Neural cell (in vitro differentiated cells): ENCODE results near the gene GLRA2. TPM values are rescaled to one million over a fixed set of nuclear protein-coding genes. Genes with fewer than 3 reads are reported as not detected.

Source experiments
- H2AFZ ChIP-seq: fragments of 200-600, 300-800 bp; sonication (generic), shearing (Covaris generic); 2 replicates; pipeline ENCODE4 v1.6.0; 2014; ENCODE audit warnings: low read depth, mild to moderate bottlenecking, antibody characterized with exemption, low read length, moderate library complexity
- H3F3A ChIP-seq: fragments of 200-600 bp; shearing (Covaris generic); 2 replicates; pipeline ENCODE4 v1.6.1; 2016; ENCODE audit warnings: mild to moderate bottlenecking, moderate library complexity, mixed read lengths, antibody characterized with exemption, low read length; ENCODE audit not compliant: insufficient read depth, poor library complexity, severe bottlenecking
- H3K27ac ChIP-seq: fragments of 200-600, 300-800 bp; sonication (generic), shearing (Covaris generic); 2 replicates; pipeline ENCODE4 v1.5.1; 2014; ENCODE audit warnings: mild to moderate bottlenecking, low read length, moderate library complexity
- H3K27me3 ChIP-seq: fragments of 300-800, 200-600 bp; sonication (generic), shearing (Covaris generic); 2 replicates; pipeline ENCODE4 v1.6.0; 2014; ENCODE audit warnings: mild to moderate bottlenecking, low read depth, low read length, moderate library complexity; ENCODE audit not compliant: insufficient read depth
- H3K36me3 ChIP-seq: fragments of 300-800, 200-600 bp; sonication (generic), shearing (Covaris generic); 2 replicates; pipeline ENCODE4 v1.5.1; 2014; ENCODE audit warnings: mild to moderate bottlenecking, antibody characterized with exemption, low read length, moderate library complexity; ENCODE audit not compliant: insufficient read depth
- H3K4me2 ChIP-seq: fragments of 300-800, 200-600 bp; sonication (generic), shearing (Covaris generic); 2 replicates; pipeline ENCODE4 v1.6.0; 2014; ENCODE audit warnings: mild to moderate bottlenecking, low read length
- H3K4me3 ChIP-seq: fragments of 300-800, 200-600 bp; sonication (generic), shearing (Covaris generic); 2 replicates; pipeline ENCODE4 v1.5.1; 2014; ENCODE audit warnings: mild to moderate bottlenecking, low read length, moderate library complexity
- H3K79me2 ChIP-seq: fragments of 200-600 bp; shearing (Covaris generic); replicated peaks from 2 replicates; pipeline ENCODE4 v1.6.0; 2014; ENCODE audit warnings: mild to moderate bottlenecking, low read length, moderate library complexity; ENCODE audit not compliant: insufficient read depth
- H3K9ac ChIP-seq: fragments of 300-800, 200-600 bp; sonication (generic), shearing (Covaris generic); 2 replicates; pipeline ENCODE4 v1.6.1; 2016; ENCODE audit warnings: mild to moderate bottlenecking, low read length, mixed read lengths
- H3K9me2 ChIP-seq: fragments of 200-600 bp; shearing (Covaris generic); 2 replicates; pipeline ENCODE4 v1.6.1; 2016; ENCODE audit warnings: mild to moderate bottlenecking, low read length, mixed read lengths; ENCODE audit not compliant: insufficient read depth
- H3K9me3 ChIP-seq: fragments of 200-600, 300-800 bp; sonication (generic), shearing (Covaris generic); 2 replicates; pipeline ENCODE4 v1.6.1; 2016; ENCODE audit warnings: mild to moderate bottlenecking, mixed run types, low read length, moderate library complexity, mixed read lengths
- H4K20me1 ChIP-seq: fragments of 200-600 bp; shearing (Covaris generic); 2 replicates; pipeline ENCODE4 v1.6.1; 2016; ENCODE audit warnings: mild to moderate bottlenecking, mixed run types; ENCODE audit not compliant: insufficient read depth
- CTCF ChIP-seq: fragments of 450-650 bp; IDR thresholded peaks from 2 replicates; pipeline ENCODE4 v1.5.1; 2014; ENCODE audit warnings: antibody characterized with exemption, mild to moderate bottlenecking, moderate library complexity; ENCODE audit not compliant: poor library complexity, severe bottlenecking
- EP300 ChIP-seq: fragments of 450-650 bp; conservative IDR thresholded peaks from 2 replicates; pipeline ENCODE4 v1.6.1; 2014; ENCODE audit warnings: antibody characterized with exemption, mild to moderate bottlenecking, moderate library complexity; ENCODE audit not compliant: poor library complexity, severe bottlenecking
- EZH2 ChIP-seq: fragments of 200-600, 300-800 bp; shearing (Covaris generic), sonication (generic); IDR thresholded peaks from 2 replicates; pipeline ENCODE4 v1.6.1; 2014; ENCODE audit warnings: antibody characterized with exemption, low read length, borderline replicate concordance, mild to moderate bottlenecking; ENCODE audit not compliant: insufficient read depth, poor library complexity, severe bottlenecking
- MXI1 ChIP-seq: fragments of 450-650 bp; conservative IDR thresholded peaks from 2 replicates; pipeline ENCODE4 v1.6.1; 2014; ENCODE audit warnings: antibody characterized with exemption, mild to moderate bottlenecking; ENCODE audit not compliant: poor library complexity, severe bottlenecking
- POLR2AphosphoS5 ChIP-seq: IDR thresholded peaks from 2 replicates; pipeline ENCODE4 v1.6.1; 2012
- RAD21 ChIP-seq: fragments of 450-650 bp; conservative IDR thresholded peaks from 2 replicates; pipeline ENCODE4 v1.6.1; 2014; ENCODE audit warnings: antibody characterized with exemption, mild to moderate bottlenecking, moderate library complexity
- REST ChIP-seq: IDR thresholded peaks from 2 replicates; pipeline ENCODE4 v1.6.1; 2012; ENCODE audit warnings: borderline replicate concordance
- SMC3 ChIP-seq: fragments of 450-650 bp; conservative IDR thresholded peaks from 2 replicates; pipeline ENCODE4 v1.6.1; 2014; ENCODE audit warnings: antibody characterized with exemption, mild to moderate bottlenecking, moderate library complexity; ENCODE audit not compliant: poor library complexity
- TAF1 ChIP-seq: IDR thresholded peaks from 2 replicates; pipeline ENCODE4 v1.6.1; 2012; ENCODE audit warnings: low read depth
- polyA plus RNA-seq: library from polyadenylated mRNA; depleted of rRNA; stranded (reverse); fragments of >200 nt; gene quantifications from 2 replicates; pipeline ENCODE4 v1.2.3, GENCODE V29; 2014

The GLRA2 gene
- polyA plus RNA-seq, 1 donor from 2014 or later, result 18.6 TPM

- H3K27me3 ChIP-seq, result no peaks in the 10 kb centered on the region
- no peaks in the 10 kb centered on the region for H3K79me2 ChIP-seq
- H3K4me3 ChIP-seq, result no peak overlapping the region
- no peak overlapping the region for H3K4me2 ChIP-seq
- TF ChIP-seq CTCF (no peak), EZH2 (no peak), MXI1 (no peak), POLR2AphosphoS5 (no peak), EP300 (no peak), REST (no peak), SMC3 (no peak), RAD21 (no peak), TAF1 (no peak)
- H3K27ac ChIP-seq, result no peak overlapping the region
- H2AFZ ChIP-seq, result no peak overlapping the region
- H3K9me3 ChIP-seq, result no peaks in the 10 kb centered on the region
- H4K20me1 ChIP-seq, result no peaks in the 10 kb centered on the region
- no peaks in the 10 kb centered on the region for H3K36me3 ChIP-seq
- H3F3A ChIP-seq, result no peaks in the 10 kb centered on the region
- H3K9ac ChIP-seq, result no peak overlapping the region
- H3K9me2 ChIP-seq, result no peaks in the 10 kb centered on the region
These were observed 19.8 kb upstream of the GLRA2 start for GRCh38 chrX:14509325-14510057.

- Histone ChIP-seq H4K20me1 (no peaks in the 10 kb centered on the region), H2AFZ (no peak overlapping the region), H3K27me3 (no peaks in the 10 kb centered on the region), H3K9me3 (no peaks in the 10 kb centered on the region), H3K36me3 (no peaks in the 10 kb centered on the region), H3F3A (no peaks in the 10 kb centered on the region), H3K4me3 (peak overlapping the region; percentile 61), H3K9ac (peak overlapping the region; percentile 39), H3K4me2 (no peak overlapping the region), H3K79me2 (no peaks in the 10 kb centered on the region), H3K9me2 (no peaks in the 10 kb centered on the region), H3K27ac (no peak overlapping the region)
- TF ChIP-seq CTCF, result peak; percentile 71
- TF ChIP-seq RAD21, result peak; percentile 72
- no peak for TF ChIP-seq TAF1
- peak; percentile 74 for TF ChIP-seq SMC3
- no peak for TF ChIP-seq REST
- no peak for TF ChIP-seq POLR2AphosphoS5
- TF ChIP-seq EZH2, result no peak
- no peak for TF ChIP-seq EP300
- TF ChIP-seq MXI1, result no peak
These were observed 577 bp upstream of the GLRA2 start for GRCh38 chrX:14528629-14529289.
